HG03432 (cell line): ENCODE data around the gene ASIC4.

Experiments
- ATAC-seq: cut with Tn5 transposase; IDR thresholded peaks from one replicate; pipeline ENCODE4 v1.9.1; 2021; ENCODE audit warnings: mild to moderate bottlenecking, moderate library complexity; ENCODE audit not compliant: unreplicated experiment

The ASIC4 gene, protein sequence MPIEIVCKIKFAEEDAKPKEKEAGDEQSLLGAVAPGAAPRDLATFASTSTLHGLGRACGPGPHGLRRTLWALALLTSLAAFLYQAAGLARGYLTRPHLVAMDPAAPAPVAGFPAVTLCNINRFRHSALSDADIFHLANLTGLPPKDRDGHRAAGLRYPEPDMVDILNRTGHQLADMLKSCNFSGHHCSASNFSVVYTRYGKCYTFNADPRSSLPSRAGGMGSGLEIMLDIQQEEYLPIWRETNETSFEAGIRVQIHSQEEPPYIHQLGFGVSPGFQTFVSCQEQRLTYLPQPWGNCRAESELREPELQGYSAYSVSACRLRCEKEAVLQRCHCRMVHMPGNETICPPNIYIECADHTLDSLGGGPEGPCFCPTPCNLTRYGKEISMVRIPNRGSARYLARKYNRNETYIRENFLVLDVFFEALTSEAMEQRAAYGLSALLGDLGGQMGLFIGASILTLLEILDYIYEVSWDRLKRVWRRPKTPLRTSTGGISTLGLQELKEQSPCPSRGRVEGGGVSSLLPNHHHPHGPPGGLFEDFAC

DNA sequence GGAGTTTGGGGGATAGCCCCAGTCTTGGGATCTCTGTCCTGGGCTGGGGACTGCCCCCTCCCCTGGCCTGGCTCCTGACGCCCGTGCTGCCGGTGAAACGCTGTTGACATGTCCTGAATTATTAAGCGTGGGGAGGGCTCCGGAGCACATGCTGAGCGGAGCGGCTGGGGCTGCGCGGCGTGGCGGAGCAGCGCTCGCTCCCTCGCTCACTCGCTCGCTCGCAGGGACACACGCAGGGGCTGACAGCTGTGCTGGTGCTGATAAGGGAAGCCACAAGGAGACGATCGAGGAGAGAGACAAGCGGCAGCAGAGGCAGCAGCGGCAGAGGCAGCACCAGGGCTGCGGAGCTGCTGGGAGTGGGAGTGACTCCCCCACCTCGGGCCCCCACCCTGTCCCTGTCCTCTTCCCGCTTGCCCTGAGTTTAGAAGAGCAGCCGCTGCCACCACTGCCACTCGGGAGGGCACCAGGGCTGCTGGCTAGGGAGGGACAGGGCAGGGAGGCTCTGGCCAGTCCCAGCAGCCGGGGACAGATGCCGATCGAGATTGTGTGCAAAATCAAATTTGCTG, at the start of gene ASIC4:
Gene ASIC4, plus strand, starts transcription at position 287 of the 566 bp plus-strand sequence. Its CDS starts 243 bp downstream, at position 530.
- no peak for ATAC-seq

DNA sequence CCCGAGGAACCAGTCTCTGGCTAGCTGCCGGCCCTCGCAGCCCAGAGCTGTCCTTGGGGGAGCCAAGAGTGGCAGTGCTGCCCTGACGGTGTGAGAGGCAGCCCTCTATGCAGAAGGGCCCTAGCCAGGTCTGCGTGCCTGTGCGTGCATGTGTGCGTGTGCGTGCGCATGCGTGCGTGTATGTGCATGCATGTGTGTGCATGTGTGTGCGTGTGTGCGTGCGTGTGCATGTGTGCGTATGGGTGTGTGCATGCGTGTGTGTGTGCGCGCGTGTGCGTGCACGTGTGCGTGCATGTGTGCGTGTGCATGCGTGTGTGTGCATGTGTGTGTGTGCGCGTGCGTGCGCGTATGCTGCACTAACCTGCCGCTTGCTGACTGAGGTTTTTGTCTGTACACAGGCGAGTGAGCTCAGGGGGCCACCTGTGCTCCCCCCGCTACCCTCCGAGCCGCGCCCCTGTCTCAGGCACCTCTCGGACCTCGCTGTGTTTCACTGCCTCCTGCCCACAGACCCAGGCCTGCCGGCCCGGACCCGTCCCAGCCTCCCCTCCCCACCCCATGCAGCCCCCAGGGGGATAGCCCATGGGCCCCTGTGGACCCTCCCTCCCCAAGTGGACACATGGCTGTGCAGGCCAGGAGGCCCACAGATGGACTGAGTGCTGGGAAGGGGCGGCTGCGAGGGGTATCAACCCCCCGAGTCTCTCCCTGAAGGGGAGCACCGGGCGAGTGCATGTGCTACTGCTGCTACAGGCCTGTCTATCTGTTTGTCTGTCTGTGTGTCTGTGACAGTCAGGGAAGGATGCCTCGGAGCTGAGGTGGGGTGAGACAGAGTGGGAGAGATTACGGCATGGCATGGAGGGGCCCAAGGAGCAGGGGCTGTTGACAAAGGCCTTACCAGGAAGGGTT, 48.4 kb upstream of the ASIC4 start:
- no peak for ATAC-seq

DNA sequence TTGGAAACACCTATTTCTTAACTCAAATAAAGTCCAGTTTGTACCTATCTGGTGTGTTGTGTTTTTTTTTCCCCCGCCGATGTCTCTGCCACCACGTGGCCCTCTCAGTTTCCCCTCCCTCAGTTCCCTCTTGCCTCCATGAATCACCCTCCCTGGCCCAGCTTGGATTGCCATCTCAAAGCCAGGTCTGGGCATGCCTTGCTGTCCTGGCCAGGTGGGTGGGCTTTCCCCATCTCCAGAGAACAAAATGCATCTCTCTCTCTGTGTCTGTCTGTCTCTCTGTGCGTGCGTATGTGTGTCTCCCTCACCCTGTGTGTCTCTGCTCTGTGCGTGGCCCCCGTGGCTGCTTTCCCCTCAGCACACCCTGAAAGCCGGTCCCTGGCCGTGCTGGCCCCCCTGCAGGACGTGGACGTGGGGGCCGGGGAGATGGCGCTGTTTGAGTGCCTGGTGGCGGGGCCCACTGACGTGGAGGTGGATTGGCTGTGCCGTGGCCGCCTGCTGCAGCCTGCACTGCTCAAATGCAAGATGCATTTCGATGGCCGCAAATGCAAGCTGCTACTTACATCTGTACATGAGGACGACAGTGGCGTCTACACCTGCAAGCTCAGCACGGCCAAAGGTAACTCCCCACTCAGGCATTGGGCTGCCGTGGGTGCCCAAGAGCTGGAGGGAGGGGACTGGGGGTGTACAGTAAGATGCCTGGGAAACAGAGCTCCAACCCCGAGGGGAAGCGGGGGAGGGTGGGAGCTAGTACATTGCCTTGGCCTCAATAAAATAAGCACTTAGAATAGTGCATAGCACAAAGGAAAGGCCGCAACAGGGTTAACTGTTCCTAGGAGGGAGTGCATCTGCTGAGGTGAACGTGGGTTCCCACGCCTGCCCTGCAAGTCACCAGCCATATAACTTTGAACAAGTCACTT, 47.2 kb upstream of the ASIC4 start:
- ATAC-seq = no peak

DNA sequence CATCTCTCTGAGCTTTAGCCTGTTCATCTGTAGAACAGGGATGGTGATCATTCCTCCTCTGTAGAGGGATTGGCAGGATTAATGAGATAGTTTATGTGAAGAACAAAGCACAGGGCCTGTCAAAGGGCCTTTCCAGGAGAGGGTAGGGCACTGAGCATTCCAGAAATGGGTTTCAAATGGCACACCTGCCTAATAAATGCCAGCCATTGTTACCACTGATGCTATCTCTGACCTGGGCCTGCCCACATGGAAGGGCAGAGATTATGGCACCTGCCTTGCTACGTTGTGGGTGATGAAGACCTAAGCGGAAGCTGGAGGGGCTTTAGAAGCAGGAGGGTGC, 46.6 kb upstream of the ASIC4 start:
- ATAC-seq = no peak

DNA sequence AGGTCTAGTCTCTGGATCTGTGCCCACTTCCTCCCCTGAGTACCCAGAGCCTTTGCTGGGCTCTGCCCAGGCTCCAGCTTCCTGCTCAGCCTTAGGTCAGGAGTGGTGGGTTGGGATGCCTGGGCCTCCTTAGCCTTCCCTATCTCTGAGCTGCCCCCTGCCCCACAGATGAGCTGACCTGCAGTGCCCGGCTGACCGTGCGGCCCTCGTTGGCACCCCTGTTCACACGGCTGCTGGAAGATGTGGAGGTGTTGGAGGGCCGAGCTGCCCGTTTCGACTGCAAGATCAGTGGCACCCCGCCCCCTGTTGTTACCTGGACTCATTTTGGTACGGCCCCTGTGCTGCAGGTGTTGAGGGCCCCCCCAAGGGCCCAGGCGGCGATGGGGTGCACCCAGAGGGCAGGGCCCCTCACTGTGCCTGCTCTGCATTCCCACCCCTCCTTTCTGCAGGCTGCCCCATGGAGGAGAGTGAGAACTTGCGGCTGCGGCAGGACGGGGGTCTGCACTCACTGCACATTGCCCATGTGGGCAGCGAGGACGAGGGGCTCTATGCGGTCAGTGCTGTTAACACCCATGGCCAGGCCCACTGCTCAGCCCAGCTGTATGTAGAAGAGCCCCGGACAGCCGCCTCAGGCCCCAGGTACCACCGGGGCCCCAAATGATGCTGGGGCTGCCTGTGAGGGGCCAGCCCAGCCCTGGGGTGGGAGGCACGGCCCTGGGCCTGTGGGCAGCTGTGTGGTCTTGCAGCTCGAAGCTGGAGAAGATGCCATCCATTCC, 45.7 kb upstream of the ASIC4 start:
- no peak for ATAC-seq

DNA sequence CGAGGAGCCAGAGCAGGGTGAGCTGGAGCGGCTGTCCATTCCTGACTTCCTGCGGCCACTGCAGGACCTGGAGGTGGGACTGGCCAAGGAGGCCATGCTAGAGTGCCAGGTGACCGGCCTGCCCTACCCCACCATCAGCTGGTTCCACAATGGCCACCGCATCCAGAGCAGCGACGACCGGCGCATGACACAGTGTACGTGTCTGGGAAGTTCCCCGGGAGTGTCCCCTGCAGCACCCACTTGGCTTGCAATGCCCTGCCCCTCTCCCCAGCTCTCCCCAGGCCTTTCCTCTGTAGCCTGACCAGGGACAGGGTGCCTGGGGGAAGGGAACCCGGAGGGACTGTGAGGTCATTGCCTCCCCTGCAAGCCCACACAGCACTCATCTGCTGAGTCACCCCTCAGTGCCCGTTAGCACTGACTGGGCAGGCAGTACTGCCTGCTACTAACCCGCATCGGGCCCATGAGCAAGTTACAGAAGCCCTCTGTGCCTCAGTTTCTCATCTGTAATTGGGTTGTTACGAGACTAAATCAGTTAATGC, 45.0 kb upstream of the ASIC4 start:
- no peak for ATAC-seq

DNA sequence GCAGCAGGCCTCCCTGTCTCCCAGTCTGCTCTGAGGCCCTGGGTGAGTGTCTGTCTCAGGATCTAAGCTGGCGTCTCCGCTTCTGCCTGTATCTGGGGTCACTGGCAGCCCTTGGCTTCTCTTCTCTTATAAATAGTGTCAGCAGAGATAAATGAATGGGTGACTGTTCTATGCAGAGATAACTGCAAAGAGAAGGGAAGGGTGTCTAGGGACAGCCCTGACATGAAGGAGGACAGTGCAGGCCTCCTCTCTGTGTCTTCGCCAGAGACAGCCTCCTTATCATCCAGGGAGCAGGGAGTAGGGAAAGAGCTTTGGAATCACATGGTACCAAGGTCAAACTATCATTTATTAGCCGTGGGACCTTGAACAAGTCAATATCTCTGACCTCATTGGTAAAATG, 43.9 kb upstream of the ASIC4 start:
- no peak for ATAC-seq

DNA sequence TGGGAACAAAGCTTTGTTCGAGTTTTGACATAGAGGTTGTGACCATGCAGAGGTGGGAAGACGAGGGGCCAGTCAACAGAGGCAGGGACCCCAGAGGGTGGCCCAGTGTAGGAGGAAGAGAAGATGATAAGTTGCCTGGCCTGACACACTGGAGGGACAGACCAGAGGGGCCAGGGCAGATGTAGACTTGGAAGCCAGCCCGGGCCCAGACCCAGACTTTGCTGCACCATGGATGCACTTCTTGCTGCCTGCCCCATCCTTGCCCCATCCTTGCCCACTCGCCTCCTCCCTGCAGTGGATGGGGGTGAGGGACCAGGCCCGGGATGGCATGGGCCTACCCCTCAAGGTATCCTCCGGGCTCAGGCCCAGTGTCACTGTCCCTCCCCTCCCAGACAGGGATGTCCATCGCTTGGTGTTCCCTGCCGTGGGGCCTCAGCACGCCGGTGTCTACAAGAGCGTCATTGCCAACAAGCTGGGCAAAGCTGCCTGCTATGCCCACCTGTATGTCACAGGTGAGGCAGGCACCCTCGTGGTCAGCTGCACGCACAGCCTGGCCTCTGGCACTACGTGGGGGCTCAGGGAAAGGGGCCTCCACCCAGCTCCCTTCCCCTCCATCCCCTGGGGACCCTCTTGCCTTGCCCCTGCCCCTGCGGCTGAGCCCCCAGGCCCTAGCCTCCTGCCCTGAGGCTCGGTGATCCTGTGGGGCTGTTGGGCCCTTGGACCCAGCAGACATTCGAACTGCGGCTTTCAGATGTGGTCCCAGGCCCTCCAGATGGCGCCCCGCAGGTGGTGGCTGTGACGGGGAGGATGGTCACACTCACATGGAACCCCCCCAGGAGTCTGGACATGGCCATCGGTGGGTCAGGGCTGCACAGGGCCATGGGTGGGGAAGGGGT, 42.6 kb upstream of the ASIC4 start:
- ATAC-seq = no peak

DNA sequence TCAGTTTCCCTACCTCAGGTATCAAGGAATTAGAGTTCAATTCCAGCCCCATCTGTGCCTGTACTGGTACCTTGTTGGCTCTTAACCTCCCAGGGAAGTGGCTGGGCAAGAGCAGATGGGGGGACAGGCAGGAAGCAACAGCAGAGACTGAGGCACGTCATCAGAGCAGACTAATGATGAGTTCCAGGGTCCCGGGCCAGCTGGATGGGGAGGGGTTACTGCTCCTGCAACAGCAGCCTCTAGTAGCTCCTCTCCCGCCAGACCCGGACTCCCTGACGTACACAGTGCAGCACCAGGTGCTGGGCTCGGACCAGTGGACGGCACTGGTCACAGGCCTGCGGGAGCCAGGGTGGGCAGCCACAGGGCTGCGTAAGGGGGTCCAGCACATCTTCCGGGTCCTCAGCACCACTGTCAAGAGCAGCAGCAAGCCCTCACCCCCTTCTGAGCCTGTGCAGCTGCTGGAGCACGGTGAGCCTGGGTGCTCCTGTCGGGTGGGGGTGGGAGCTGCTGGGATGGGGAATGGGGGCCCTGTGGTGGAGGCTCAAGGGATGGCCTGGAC, 41.6 kb upstream of the ASIC4 start:
- ATAC-seq = no peak

DNA sequence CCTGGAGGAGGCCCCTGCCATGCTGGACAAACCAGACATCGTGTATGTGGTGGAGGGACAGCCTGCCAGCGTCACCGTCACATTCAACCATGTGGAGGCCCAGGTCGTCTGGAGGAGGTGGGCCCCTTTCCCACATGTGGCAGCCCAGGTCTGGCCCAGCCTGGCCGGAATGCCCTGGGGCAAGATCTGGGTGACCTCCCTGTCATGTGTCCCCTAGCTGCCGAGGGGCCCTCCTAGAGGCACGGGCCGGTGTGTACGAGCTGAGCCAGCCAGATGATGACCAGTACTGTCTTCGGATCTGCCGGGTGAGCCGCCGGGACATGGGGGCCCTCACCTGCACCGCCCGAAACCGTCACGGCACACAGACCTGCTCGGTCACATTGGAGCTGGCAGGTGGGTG, 40.8 kb upstream of the ASIC4 start:
- ATAC-seq = no peak

DNA sequence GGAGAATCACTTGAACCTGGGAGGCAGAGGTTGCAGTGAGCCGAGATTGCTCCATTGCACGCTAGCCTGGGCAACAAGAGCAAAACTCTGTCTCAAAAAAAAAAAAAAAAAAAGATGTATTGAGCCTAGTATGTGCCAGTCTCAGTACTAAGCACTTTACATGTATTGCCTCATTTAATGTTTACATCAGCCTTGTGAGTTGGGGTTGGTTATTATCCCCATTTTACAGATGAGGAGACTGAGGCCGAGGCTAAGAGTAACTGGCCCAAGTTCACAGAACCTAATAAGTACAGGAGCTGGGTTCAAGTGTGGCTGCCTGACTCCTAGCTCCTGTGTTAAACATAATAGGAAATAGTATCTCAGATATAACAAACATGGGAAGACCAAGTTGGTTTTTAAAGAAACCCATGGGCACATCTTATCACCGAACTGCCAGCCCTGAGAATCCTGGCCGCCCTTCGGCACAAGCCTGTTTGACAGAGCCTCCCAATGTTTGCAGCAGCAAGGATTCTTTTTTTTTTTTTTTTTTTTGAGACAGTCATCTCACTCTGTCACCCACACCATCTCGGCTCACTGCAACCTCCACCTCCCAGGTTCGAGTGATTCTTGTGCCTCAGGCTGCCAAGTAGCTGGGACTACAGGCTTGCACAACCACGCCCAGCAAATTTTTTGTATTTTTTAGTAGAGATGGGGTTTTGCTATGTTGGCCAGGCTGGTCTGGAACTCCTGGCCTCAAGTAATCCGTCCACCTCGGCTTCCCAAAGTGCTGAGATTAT, 39.8 kb upstream of the ASIC4 start:
- no peak for ATAC-seq

DNA sequence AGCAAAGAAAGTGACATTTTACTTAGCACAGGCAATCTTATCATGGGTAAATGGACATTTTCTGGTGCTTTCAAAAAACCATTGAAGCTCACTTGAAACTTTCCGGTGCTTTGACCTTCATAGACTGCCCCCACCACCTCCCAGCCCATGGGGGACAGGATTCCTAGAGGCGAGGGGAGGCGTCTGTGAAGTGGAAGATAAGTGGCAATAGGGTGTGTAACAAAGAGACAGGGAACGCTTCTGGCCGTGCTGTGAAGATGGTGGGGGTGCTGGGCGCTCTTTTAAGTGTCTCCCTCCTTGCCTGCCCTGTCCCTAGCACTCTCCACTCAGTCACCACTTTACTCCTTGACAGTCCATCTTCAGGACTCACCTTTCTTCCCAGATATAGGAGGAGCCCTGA, 39.0 kb upstream of the ASIC4 start:
- no peak for ATAC-seq

DNA sequence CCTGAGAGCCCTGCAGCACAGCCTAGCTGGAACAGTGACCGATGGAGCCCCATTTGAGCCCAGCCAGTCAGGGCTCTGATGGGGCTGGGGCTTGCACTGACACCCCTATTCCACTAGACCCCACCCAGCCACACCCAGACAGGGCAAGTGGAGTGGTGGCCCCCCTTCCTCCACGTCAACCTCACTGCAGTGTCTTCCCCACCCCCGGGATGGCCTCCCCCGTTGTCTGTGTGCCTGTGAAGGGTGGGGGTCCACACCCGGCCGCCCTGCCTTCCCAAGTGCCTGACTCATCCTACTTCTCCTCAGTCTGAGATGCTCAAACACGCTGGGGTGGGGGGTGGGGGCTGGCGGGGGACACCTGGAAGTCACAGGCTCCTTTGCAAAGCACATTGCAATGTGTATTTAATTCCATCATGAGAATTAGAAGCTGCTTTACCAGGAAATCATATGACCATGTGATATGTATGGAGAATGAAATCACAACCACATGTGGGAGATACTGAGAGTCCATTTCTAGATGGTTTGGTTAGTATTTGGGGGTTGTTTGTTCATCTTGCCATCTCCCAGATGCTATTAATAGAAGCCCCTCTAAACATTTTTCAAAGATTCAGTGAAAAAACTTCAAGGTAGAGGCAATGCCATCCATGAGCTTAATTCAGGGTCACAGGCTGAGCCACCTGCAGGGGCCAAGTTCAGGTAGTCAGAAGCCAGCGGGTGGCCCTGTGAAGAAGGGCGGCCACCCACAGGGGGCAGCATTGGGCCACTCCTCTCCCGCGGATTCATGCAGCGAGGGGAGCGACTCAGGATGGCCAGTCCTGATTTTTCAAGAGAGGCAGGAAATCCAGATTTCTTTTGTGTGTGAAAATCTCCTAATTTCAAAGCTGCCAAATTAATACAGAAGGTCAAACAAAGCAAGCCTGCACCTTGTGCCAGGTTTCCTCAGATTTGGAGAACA, 38.3 kb upstream of the ASIC4 start:
- ATAC-seq = no peak

DNA sequence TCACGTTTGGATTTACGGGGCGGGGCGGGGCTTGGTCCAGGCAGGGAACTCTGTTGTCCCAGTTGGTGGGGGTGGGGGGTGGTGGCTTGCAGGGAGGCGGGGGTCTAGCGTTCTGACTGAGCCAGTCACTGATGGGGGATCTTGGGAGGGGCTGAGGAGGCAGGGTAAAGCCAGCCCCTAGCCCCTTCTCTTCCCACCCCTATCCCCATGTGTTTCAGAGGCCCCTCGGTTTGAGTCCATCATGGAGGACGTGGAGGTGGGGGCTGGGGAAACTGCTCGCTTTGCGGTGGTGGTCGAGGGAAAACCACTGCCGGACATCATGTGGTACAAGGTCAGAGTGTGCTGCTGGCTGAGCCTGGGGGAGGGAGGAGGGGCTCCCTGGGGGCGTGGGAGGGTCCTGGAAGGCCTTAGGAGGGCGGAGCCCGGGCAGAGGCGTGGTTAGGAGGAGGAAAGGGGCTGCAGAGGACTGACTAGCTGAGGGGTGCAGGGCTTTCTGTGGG, 37.6 kb upstream of the ASIC4 start:
- no peak for ATAC-seq

DNA sequence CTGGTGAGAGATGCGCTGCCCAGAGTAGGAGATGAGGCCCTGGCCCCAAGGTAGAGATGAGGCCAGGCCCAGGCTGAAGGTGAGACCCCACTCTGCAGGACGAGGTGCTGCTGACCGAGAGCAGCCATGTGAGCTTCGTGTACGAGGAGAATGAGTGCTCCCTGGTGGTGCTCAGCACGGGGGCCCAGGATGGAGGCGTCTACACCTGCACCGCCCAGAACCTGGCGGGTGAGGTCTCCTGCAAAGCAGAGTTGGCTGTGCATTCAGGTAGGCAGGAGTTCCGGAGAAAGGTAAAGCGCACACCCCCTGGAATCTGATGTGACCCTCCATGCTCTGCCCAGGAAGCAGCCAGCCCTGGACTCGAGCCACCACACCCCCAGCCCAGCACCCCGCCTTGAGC, 37.1 kb upstream of the ASIC4 start:
- ATAC-seq = no peak

DNA sequence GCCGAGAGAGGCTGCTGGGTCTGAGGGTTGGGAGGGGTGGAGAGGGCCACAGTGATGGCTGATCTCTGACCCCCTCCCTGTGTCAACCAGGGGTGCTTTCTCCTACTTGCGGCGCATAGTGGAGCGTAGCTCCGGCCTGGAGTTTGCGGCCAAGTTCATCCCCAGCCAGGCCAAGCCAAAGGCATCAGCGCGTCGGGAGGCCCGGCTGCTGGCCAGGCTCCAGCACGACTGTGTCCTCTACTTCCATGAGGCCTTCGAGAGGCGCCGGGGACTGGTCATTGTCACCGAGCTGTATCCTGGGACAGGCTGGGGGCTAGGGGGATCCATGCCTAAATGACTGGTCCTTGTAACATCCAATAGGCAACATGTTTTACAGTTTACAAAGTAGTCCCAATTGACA, 36.5 kb upstream of the ASIC4 start:
- no peak for ATAC-seq
